ENCODE data around the gene SLC18A2. TPM values are rescaled to one million over a fixed set of nuclear protein-coding genes. Genes with fewer than 3 reads are reported as not detected.

The SLC18A2 gene
- polyA plus RNA-seq, 3 donors, result 0.14 TPM; not detected in 2

- peaks cover 2 to 49% of the 10 kb centered on the region in 2 donors for H3K27me3 ChIP-seq (ENCODE audit: control insufficient read depth in 2 of 2, insufficient read depth in 2 of 2, low read length in 2 of 2)
- Mint-ChIP-seq H3K27ac (no peak overlapping the region), H3K4me3 (peak overlapping the region; percentile 55 to 60), H3K36me3 (no peaks in the 10 kb centered on the region), H3K4me1 (peaks cover 15% of the 10 kb centered on the region), H3K27me3 (ENCODE audit: low read depth in 3 of 3) (peaks cover 40 to 77% (median 54%) of the 10 kb centered on the region in 3 donors), H3K9me3 (peaks cover 8 to 25% (median 16%) of the 10 kb centered on the region in 7 donors)
- no peak for DNase-seq
- H3K27ac ChIP-seq (ENCODE audit: low read depth in 1 of 2, low read length in 2 of 2), result no peak overlapping the region
- no peak overlapping the region for H3K4me3 ChIP-seq (replicated peaks in 1 of 3; ENCODE audit: low read depth in 2 of 3, low read length in 3 of 3)
- H3K79me2 ChIP-seq (ENCODE audit: insufficient read depth, low read length), result no peaks in the 10 kb centered on the region
- H3K4me1 ChIP-seq (ENCODE audit: control insufficient read depth in 1 of 2, insufficient read depth in 2 of 2, low read length in 2 of 2), result peaks cover 12 to 14% of the 10 kb centered on the region in 2 donors
- intact Hi-C loops (cut with micrococcal nuclease), result loop anchor here (5.0 kb wide), 2 partner anchors 106 to 1026 kb away; no protein-coding TSS in a partner anchor
- no peak for TF ChIP-seq CTCF (IDR thresholded peaks at IDR 0.05)
- no peak overlapping the region for H3K4me2 ChIP-seq (replicated peaks; ENCODE audit: extremely low read depth, low read length, poor library complexity, severe bottlenecking)
- H2AFZ ChIP-seq (ENCODE audit: insufficient read depth, low read depth, low read length, poor library complexity, severe bottlenecking), result no peak overlapping the region
- H3K9ac ChIP-seq (ENCODE audit: insufficient read depth, low read length, poor library complexity, severe bottlenecking), result no peak overlapping the region
- WGBS (ENCODE audit: insufficient coverage), result 65% methylated on average over 15 of the region's 15 CpGs
- no peaks in the 10 kb centered on the region for H4K20me1 ChIP-seq (ENCODE audit: insufficient read depth, low read length)
- peaks cover 3 to 6% of the 10 kb centered on the region in 2 donors for H3K9me3 ChIP-seq (replicated peaks in 1 of 2; ENCODE audit: control insufficient read depth in 1 of 2, insufficient read depth in 1 of 2, low read length in 2 of 2)
- H3K36me3 ChIP-seq (replicated peaks in 1 of 2; ENCODE audit: control insufficient read depth in 1 of 2, insufficient read depth in 2 of 2, low read length in 2 of 2), result no peaks in the 10 kb centered on the region
These were observed 24.9 kb upstream of the SLC18A2 start for GRCh38 chr10:117216028-117216427.

GRCh38 chr10:117216611-117217195, 24.2 kb upstream of the SLC18A2 start:
- intact Hi-C loops (cut with micrococcal nuclease), result loop anchor here (5.0 kb wide), 2 partner anchors 106 to 1026 kb away; no protein-coding TSS in a partner anchor
- Mint-ChIP-seq H3K9me3 (peaks cover 5 to 22% (median 12%) of the 10 kb centered on the region in 7 donors), H3K27ac (peak overlapping the region in 2 of 7 donors; percentile 6 to 52), H3K4me1 (peaks cover 15% of the 10 kb centered on the region), H3K27me3 (ENCODE audit: low read depth in 3 of 3) (peaks cover 37 to 74% (median 59%) of the 10 kb centered on the region in 3 donors), H3K4me3 (peak overlapping the region; percentile 78 to 91), H3K36me3 (no peaks in the 10 kb centered on the region)
- Histone ChIP-seq H3K27ac (ENCODE audit: low read depth in 1 of 2, low read length in 2 of 2) (no peak overlapping the region), H3K36me3 (replicated peaks in 1 of 2; ENCODE audit: control insufficient read depth in 1 of 2, insufficient read depth in 2 of 2, low read length in 2 of 2) (no peaks in the 10 kb centered on the region), H3K79me2 (ENCODE audit: insufficient read depth, low read length) (no peaks in the 10 kb centered on the region), H3K4me3 (replicated peaks in 1 of 3; ENCODE audit: low read depth in 2 of 3, low read length in 3 of 3) (peak overlapping the region; percentile 32 to 74 (median 50)), H3K4me2 (replicated peaks; ENCODE audit: extremely low read depth, low read length, poor library complexity, severe bottlenecking) (peak overlapping the region; percentile 94), H3K9me3 (replicated peaks in 1 of 2; ENCODE audit: control insufficient read depth in 1 of 2, insufficient read depth in 1 of 2, low read length in 2 of 2) (peaks cover 0 to 6% of the 10 kb centered on the region in 2 donors), H4K20me1 (ENCODE audit: insufficient read depth, low read length) (no peaks in the 10 kb centered on the region), H3K27me3 (ENCODE audit: control insufficient read depth in 2 of 2, insufficient read depth in 2 of 2, low read length in 2 of 2) (peaks cover 0 to 43% of the 10 kb centered on the region in 2 donors), H3K4me1 (ENCODE audit: control insufficient read depth in 1 of 2, insufficient read depth in 2 of 2, low read length in 2 of 2) (peaks cover 12 to 14% of the 10 kb centered on the region in 2 donors), H2AFZ (ENCODE audit: insufficient read depth, low read depth, low read length, poor library complexity, severe bottlenecking) (peak overlapping the region; percentile 86), H3K9ac (ENCODE audit: insufficient read depth, low read length, poor library complexity, severe bottlenecking) (peak overlapping the region; percentile 59)
- DNase-seq, result peak; percentile 54 to 71 (median 63)
- under 1% methylated on average over 52 of the region's 52 CpGs for WGBS (ENCODE audit: insufficient coverage)
- peak; percentile 100 for TF ChIP-seq CTCF (IDR thresholded peaks at IDR 0.05)
